GM12878 (cell line): ENCODE measurements around the gene TAF6L. TPM values are rescaled to one million over a fixed set of nuclear protein-coding genes. Genes with fewer than 3 reads are reported as not detected.
A peak's percentile ranks its signal among the peaks of the same experiment; 100 is the strongest.

Experiments used
- ATF3 ChIP-seq: IDR thresholded peaks from 2 replicates; pipeline ENCODE4 v1.6.1; 2011; ENCODE audit warnings: low read depth, mild to moderate bottlenecking, low read length, moderate library complexity, borderline replicate concordance; ENCODE audit errors: extremely low read depth
- E4F1 ChIP-seq: fragments of 450-650 bp; IDR thresholded peaks from 2 replicates; pipeline ENCODE4 v1.6.1; 2018; ENCODE audit warnings: borderline replicate concordance, mild to moderate bottlenecking; ENCODE audit not compliant: partially characterized antibody
- FOS ChIP-seq: IDR thresholded peaks from 3 replicates; pipeline ENCODE4 v1.6.1; 2011; ENCODE audit warnings: borderline replicate concordance; ENCODE audit not compliant: insufficient read length; ENCODE audit errors: extremely low read depth
- HDAC6 ChIP-seq: fragments of 200-600 bp; sonication (generic); IDR thresholded peaks from one replicate; pipeline ENCODE4 v1.8.0; 2017; ENCODE audit warnings: antibody characterized with exemption; ENCODE audit not compliant: unreplicated experiment
- KDM1A ChIP-seq: fragments of 200-600 bp; sonication (generic); IDR thresholded peaks from 2 replicates; pipeline ENCODE4 v1.6.1; 2016; ENCODE audit warnings: borderline replicate concordance
- KLF5 ChIP-seq: fragments of 450-650 bp; IDR thresholded peaks from 2 replicates; pipeline ENCODE4 v1.6.1; 2014; ENCODE audit warnings: mild to moderate bottlenecking; ENCODE audit not compliant: partially characterized antibody
- MEF2A ChIP-seq: IDR thresholded peaks from 2 replicates; pipeline ENCODE4 v1.6.1; 2011; ENCODE audit warnings: low read depth, mild to moderate bottlenecking, low read length, moderate library complexity; ENCODE audit not compliant: insufficient read depth
- MTA3 ChIP-seq: IDR thresholded peaks from 2 replicates; pipeline ENCODE4 v1.6.1; 2012; ENCODE audit warnings: low read length, inconsistent platforms, borderline replicate concordance
- MYB ChIP-seq: fragments of 150-350 bp; IDR thresholded peaks from 2 replicates; pipeline ENCODE4 v1.6.1; 2014; ENCODE audit warnings: mild to moderate bottlenecking, low read depth, low read length, borderline replicate concordance
- NR2C1 ChIP-seq: fragments of 450-650 bp; IDR thresholded peaks from 2 replicates; pipeline ENCODE4 v1.6.1; 2017; ENCODE audit warnings: antibody characterized with exemption, mild to moderate bottlenecking, moderate library complexity
- RB1 ChIP-seq: fragments of 450-650 bp; formaldehyde crosslinking; IDR thresholded peaks from 2 replicates; pipeline ENCODE4 v1.6.1; 2017; ENCODE audit warnings: mild to moderate bottlenecking, borderline replicate concordance
- SIN3A ChIP-seq: IDR thresholded peaks from 2 replicates; pipeline ENCODE4 v1.6.1; 2012; ENCODE audit warnings: low read depth, low read length, improper control_type of control experiment
- SREBF2 ChIP-seq: IDR thresholded peaks from 2 replicates; pipeline ENCODE4 v1.6.1; 2012; ENCODE audit warnings: mild to moderate bottlenecking, low read length
- TCF3 ChIP-seq: IDR thresholded peaks from 2 replicates; pipeline ENCODE4 v1.6.1; 2012; ENCODE audit warnings: low read depth, mild to moderate bottlenecking, low read length, borderline replicate concordance; ENCODE audit not compliant: insufficient read depth
- YY1 ChIP-seq: IDR thresholded peaks from 2 replicates; pipeline ENCODE4 v1.6.1; 2011; ENCODE audit warnings: low read depth, mild to moderate bottlenecking, low read length
- polyA plus RNA-seq, 11 experiments: library from polyadenylated mRNA; depleted of rRNA in 4 of 11; unstranded in 6 of 11; stranded (reverse) in 5 of 11; fragments of >200 nt; fragmentation: Nextera tagmentation in 4 of 11; fragmentation: Illumina TruSeq in 1 of 11; extraction: Ambion mirVana in 4 of 11; extraction: Trizol in 1 of 11; gene quantifications; 1 replicate in 1 of 11; 2 replicates in 10 of 11; pipeline versions ENCODE4 v1.2.1 to v1.2.3, GENCODE V29; 2011 to 2016; ENCODE audit warnings: inconsistent platforms in 2 of 11, missing spikeins in 2 of 11, low read depth in 1 of 11
- total RNA-seq, 4 experiments: library from RNA; depleted of rRNA in 3 of 4; stranded (reverse); fragments of >200 nt in 3 of 4; fragmentation: Illumina TruSeq in 1 of 4; extraction: Trizol in 1 of 4; gene quantifications; 2 replicates each; pipeline versions ENCODE4 v1.2.1 to v1.2.3, GENCODE V29; 2013 to 2021
- TF ChIP-seq, protein P1 (sequence below): fragments of 450-650 bp; IDR thresholded peaks from 2 replicates; pipeline ENCODE4 v1.6.1; 2017; ENCODE audit warnings: mild to moderate bottlenecking, low read depth, inconsistent platforms; ENCODE audit not compliant: poor library complexity, severe bottlenecking
- TF ChIP-seq, protein P2 (sequence below): fragments of 450-650 bp; formaldehyde crosslinking; IDR thresholded peaks from 2 replicates; pipeline ENCODE4 v1.5.0; 2022; ENCODE audit warnings: mild to moderate bottlenecking, missing genetic modification characterization
- TF ChIP-seq, protein P3 (sequence below): fragments of 450-650 bp; conservative IDR thresholded peaks from 2 replicates; pipeline ENCODE4 v1.6.1; 2017; ENCODE audit warnings: mild to moderate bottlenecking, moderate library complexity

Gene TAF6L
- total and polyA plus RNA-seq, 10 of the 15 experiments (the other 5 are each of a cell fraction or from before 2014, with no cell fraction given), result 0.15 to 35.6 (median 19.0) TPM

DNA sequence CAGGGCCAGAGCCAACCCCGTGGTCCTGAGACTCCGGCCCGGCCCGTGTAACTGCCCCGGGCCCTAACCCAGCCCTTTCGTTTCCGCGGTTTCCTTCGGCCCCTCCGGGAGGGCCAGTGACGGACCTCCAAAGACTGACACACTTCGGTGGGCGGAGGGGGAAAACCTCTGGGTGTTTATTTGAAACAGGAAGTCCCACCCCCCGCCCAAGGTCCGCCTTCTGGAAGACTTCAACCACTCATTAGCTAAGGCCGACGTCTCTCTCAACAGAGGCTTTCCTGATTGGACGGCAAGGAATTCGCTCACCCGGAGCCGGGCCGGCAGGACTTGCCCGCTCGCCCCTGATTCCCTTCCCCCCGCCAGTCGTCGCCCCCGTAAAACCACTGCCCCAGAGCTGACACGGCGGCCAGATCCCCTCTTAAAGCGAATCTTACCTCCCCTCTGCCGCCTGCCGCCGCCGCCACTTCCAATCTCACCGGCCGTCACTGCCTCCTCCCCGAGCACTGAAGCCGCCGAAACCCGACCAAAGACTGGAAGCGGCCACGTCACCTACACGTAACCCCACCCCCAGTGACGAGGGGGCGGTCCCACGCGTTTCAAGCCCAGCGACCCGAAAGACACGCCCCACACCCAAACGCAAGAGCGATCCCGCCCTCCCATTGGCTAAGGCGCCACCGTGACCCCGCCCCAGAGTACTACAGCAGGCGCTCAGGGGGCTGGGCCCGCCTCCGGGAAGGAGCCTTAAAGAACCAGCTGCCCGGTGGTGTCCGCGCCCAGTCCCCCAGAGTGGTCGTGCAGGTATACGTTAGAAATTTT lies 60.5 kb downstream of the TAF6L start, which contains the start of gene STX5 (continued):
- no peak for TF ChIP-seq SREBF2
- no peak; the same call in 1 of the 2 replicates for TF ChIP-seq YY1
- peak; percentile 80 for TF ChIP-seq FOS
- peak; percentile 86 for TF ChIP-seq KLF5
- no peak for TF ChIP-seq ATF3
- TF ChIP-seq E4F1, result peak; percentile 66
- no peak for TF ChIP-seq MTA3
- TF ChIP-seq, protein P1, sequence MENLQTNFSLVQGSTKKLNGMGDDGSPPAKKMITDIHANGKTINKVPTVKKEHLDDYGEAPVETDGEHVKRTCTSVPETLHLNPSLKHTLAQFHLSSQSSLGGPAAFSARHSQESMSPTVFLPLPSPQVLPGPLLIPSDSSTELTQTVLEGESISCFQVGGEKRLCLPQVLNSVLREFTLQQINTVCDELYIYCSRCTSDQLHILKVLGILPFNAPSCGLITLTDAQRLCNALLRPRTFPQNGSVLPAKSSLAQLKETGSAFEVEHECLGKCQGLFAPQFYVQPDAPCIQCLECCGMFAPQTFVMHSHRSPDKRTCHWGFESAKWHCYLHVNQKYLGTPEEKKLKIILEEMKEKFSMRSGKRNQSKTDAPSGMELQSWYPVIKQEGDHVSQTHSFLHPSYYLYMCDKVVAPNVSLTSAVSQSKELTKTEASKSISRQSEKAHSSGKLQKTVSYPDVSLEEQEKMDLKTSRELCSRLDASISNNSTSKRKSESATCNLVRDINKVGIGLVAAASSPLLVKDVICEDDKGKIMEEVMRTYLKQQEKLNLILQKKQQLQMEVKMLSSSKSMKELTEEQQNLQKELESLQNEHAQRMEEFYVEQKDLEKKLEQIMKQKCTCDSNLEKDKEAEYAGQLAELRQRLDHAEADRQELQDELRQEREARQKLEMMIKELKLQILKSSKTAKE, result peak; percentile 85
- TF ChIP-seq NR2C1, result peak; percentile 59
- TF ChIP-seq HDAC6, result no peak
- no peak for TF ChIP-seq KDM1A
- TF ChIP-seq, protein P2, sequence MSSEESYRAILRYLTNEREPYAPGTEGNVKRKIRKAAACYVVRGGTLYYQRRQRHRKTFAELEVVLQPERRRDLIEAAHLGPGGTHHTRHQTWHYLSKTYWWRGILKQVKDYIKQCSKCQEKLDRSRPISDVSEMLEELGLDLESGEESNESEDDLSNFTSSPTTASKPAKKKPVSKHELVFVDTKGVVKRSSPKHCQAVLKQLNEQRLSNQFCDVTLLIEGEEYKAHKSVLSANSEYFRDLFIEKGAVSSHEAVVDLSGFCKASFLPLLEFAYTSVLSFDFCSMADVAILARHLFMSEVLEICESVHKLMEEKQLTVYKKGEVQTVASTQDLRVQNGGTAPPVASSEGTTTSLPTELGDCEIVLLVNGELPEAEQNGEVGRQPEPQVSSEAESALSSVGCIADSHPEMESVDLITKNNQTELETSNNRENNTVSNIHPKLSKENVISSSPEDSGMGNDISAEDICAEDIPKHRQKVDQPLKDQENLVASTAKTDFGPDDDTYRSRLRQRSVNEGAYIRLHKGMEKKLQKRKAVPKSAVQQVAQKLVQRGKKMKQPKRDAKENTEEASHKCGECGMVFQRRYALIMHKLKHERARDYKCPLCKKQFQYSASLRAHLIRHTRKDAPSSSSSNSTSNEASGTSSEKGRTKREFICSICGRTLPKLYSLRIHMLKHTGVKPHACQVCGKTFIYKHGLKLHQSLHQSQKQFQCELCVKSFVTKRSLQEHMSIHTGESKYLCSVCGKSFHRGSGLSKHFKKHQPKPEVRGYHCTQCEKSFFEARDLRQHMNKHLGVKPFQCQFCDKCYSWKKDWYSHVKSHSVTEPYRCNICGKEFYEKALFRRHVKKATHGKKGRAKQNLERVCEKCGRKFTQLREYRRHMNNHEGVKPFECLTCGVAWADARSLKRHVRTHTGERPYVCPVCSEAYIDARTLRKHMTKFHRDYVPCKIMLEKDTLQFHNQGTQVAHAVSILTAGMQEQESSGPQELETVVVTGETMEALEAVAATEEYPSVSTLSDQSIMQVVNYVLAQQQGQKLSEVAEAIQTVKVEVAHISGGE, result no peak
- TF ChIP-seq, protein P3, sequence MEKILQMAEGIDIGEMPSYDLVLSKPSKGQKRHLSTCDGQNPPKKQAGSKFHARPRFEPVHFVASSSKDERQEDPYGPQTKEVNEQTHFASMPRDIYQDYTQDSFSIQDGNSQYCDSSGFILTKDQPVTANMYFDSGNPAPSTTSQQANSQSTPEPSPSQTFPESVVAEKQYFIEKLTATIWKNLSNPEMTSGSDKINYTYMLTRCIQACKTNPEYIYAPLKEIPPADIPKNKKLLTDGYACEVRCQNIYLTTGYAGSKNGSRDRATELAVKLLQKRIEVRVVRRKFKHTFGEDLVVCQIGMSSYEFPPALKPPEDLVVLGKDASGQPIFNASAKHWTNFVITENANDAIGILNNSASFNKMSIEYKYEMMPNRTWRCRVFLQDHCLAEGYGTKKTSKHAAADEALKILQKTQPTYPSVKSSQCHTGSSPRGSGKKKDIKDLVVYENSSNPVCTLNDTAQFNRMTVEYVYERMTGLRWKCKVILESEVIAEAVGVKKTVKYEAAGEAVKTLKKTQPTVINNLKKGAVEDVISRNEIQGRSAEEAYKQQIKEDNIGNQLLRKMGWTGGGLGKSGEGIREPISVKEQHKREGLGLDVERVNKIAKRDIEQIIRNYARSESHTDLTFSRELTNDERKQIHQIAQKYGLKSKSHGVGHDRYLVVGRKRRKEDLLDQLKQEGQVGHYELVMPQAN, result peak; percentile 14; the same call in 1 of the 2 replicates
- TF ChIP-seq MYB, result no peak
- TF ChIP-seq TCF3, result 0 out of 2 replicates have a peak, but pooled peaks have one; percentile 24
- TF ChIP-seq MEF2A, result no peak
- peak; percentile 67; the same call in 1 of the 2 replicates for TF ChIP-seq SIN3A
- peak; percentile 77; the same call in 1 of the 2 replicates for TF ChIP-seq RB1
